HepG2 (cell line): ENCODE data around the gene CTDNEP1. TPM values are rescaled to one million over a fixed set of nuclear protein-coding genes. Genes with fewer than 3 reads are reported as not detected.

Experiments
- AGO2 ChIP-seq: fragments of 200-400 bp; formaldehyde crosslinking; optimal IDR thresholded peaks from 2 replicates; pipeline ENCODE3; 2017; ENCODE audit warnings: mild to moderate bottlenecking, low read depth, low read length, moderate library complexity
- ARID3A ChIP-seq: IDR thresholded peaks from 2 replicates; pipeline ENCODE4 v1.6.1; 2012; ENCODE audit warnings: low read depth, low read length, improper control_type of control experiment
- EHMT2 ChIP-seq: fragments of 200-600 bp; sonication (generic); IDR thresholded peaks from 2 replicates; pipeline ENCODE4 v1.7.0; 2017; ENCODE audit warnings: antibody characterized with exemption, low read depth, low read length, borderline replicate concordance
- ELF1 ChIP-seq: sonication (generic); formaldehyde crosslinking; IDR thresholded peaks from 2 replicates; pipeline ENCODE4 v1.4.0; 2020; ENCODE audit warnings: missing genetic modification reagents
- FOXC1 ChIP-seq: sonication (generic); formaldehyde crosslinking; IDR thresholded peaks from 2 replicates; pipeline ENCODE4 v1.8.0; 2022; ENCODE audit warnings: mild to moderate bottlenecking, missing genetic modification reagents, borderline replicate concordance
- HNRNPLL ChIP-seq: fragments of 200-400 bp; formaldehyde crosslinking; IDR thresholded peaks from 2 replicates; pipeline ENCODE4 v1.6.1; 2017; ENCODE audit warnings: mild to moderate bottlenecking, low read depth, low read length; ENCODE audit not compliant: poor library complexity, severe bottlenecking
- HOXA7 ChIP-seq: sonication (generic); formaldehyde crosslinking; IDR thresholded peaks from 2 replicates; pipeline ENCODE4 v1.8.1; 2022; ENCODE audit warnings: mild to moderate bottlenecking, missing genetic modification reagents, moderate library complexity
- MAFF ChIP-seq: IDR thresholded peaks from 2 replicates; pipeline ENCODE4 v1.6.1; 2011; ENCODE audit warnings: low read depth, low read length, improper control_type of control experiment
- MIER2 ChIP-seq: IDR thresholded peaks from 2 replicates; pipeline ENCODE4 v1.6.1; 2016; ENCODE audit warnings: missing biosample characterization, missing genetic modification reagents
- MLLT10 ChIP-seq: sonication (generic); formaldehyde crosslinking; IDR thresholded peaks from 2 replicates; pipeline ENCODE4 v1.4.0; 2020; ENCODE audit warnings: missing genetic modification reagents
- NCOR1 ChIP-seq: fragments of 200-600 bp; sonication (generic); IDR thresholded peaks from 2 replicates; pipeline ENCODE4 v1.7.0; 2017; ENCODE audit warnings: antibody characterized with exemption, low read length, borderline replicate concordance
- NONO ChIP-seq, 2 experiments: fragments of 450-650 bp in 1 of 2; sonication (generic) in 1 of 2; formaldehyde crosslinking in 1 of 2; IDR thresholded peaks in 1 of 2; conservative IDR thresholded peaks in 1 of 2; 2 replicates each; pipeline versions ENCODE4 v1.6.1 to v1.8.0; 2017 to 2022; ENCODE audit warnings: mild to moderate bottlenecking in 1 of 2, missing genetic modification reagents in 1 of 2, moderate library complexity in 1 of 2
- NR2F1 ChIP-seq, 2 experiments: fragments of 450-650 bp in 1 of 2; formaldehyde crosslinking in 1 of 2; IDR thresholded peaks; 2 replicates each; pipeline versions ENCODE4 v1.5.0 to v1.6.1; 2016 to 2020; ENCODE audit warnings: mild to moderate bottlenecking in 1 of 2, missing compliant biosample characterization in 1 of 2, missing genetic modification reagents in 1 of 2, moderate library complexity in 1 of 2
- RBFOX2 ChIP-seq: fragments of 200-400 bp; formaldehyde crosslinking; IDR thresholded peaks from 2 replicates; pipeline ENCODE4 v1.6.1; 2017; ENCODE audit warnings: low read depth, mild to moderate bottlenecking, low read length
- TCF7 ChIP-seq: sonication (generic); IDR thresholded peaks from 2 replicates; pipeline ENCODE4 v1.6.1; 2016; ENCODE audit warnings: antibody characterized with exemption, low read depth
- TGIF2 ChIP-seq: IDR thresholded peaks from 2 replicates; pipeline ENCODE4 v1.6.1; 2016; ENCODE audit warnings: control low read depth, missing compliant biosample characterization
- ZBTB10 ChIP-seq: sonication (generic); formaldehyde crosslinking; IDR thresholded peaks from 2 replicates; pipeline ENCODE4 v1.4.0; 2020; ENCODE audit warnings: missing genetic modification reagents, borderline replicate concordance
- ZNF224 ChIP-seq: sonication (generic); formaldehyde crosslinking; IDR thresholded peaks from 2 replicates; pipeline ENCODE4 v1.5.0; 2020; ENCODE audit warnings: mild to moderate bottlenecking, missing genetic modification reagents
- ZNF382 ChIP-seq: sonication (generic); formaldehyde crosslinking; IDR thresholded peaks from 2 replicates; pipeline ENCODE4 v1.5.0; 2020; ENCODE audit warnings: missing genetic modification reagents, mild to moderate bottlenecking, borderline replicate concordance
- ZNF550 ChIP-seq: sonication (generic); formaldehyde crosslinking; IDR thresholded peaks from 2 replicates; pipeline ENCODE4 v1.4.0; 2020; ENCODE audit warnings: mild to moderate bottlenecking, missing genetic modification reagents, borderline replicate concordance
- ZNF598 ChIP-seq: sonication (generic); formaldehyde crosslinking; IDR thresholded peaks from 2 replicates; pipeline ENCODE4 v1.5.1; 2020; ENCODE audit warnings: mild to moderate bottlenecking, missing genetic modification reagents, borderline replicate concordance
- ZNF607 ChIP-seq: sonication (generic); formaldehyde crosslinking; IDR thresholded peaks from 2 replicates; pipeline ENCODE4 v1.5.1; 2020; ENCODE audit warnings: missing genetic modification reagents, mild to moderate bottlenecking, borderline replicate concordance
- ZNF788 ChIP-seq: sonication (generic); formaldehyde crosslinking; IDR thresholded peaks from 2 replicates; pipeline ENCODE4 v1.5.0; 2020; ENCODE audit warnings: mild to moderate bottlenecking, missing genetic modification reagents, borderline replicate concordance
- polyA plus RNA-seq, 8 experiments: library from polyadenylated mRNA; depleted of rRNA in 3 of 8; stranded (reverse) in 7 of 8; unstranded in 1 of 8; fragments of >200 nt; fragmentation: Illumina TruSeq in 4 of 8; extraction: Trizol in 4 of 8; gene quantifications; 2 replicates each; pipeline versions ENCODE4 v1.2.1 to v1.2.3, GENCODE V29; 2011 to 2016; ENCODE audit warnings: low read depth in 4 of 8, missing spikeins in 1 of 8, mixed read lengths in 1 of 8; ENCODE audit not compliant: insufficient read depth in 1 of 8
- total RNA-seq, 5 experiments: library from RNA; depleted of rRNA; stranded (reverse); fragments of >200 nt; fragmentation: Illumina TruSeq; extraction: Trizol; gene quantifications; 2 replicates each; pipeline ENCODE4 v1.2.3, GENCODE V29; 2016; ENCODE audit warnings: low read depth in 1 of 5
- TF ChIP-seq, protein P1 (sequence below): sonication (generic); formaldehyde crosslinking; IDR thresholded peaks from 2 replicates; pipeline ENCODE4 v1.5.0; 2020; ENCODE audit warnings: missing genetic modification reagents

The CTDNEP1 gene
- total and polyA plus RNA-seq, 2 of the 13 experiments (the other 11 are each of a cell fraction or from before 2014, with no cell fraction given): 19.8 to 118 TPM

- TF ChIP-seq NCOR1: peak; percentile 50; the same call in 1 of the 2 replicates
- no peak for TF ChIP-seq EHMT2
- TF ChIP-seq ZNF598 (CRISPR knock-in tag): no peak
- TF ChIP-seq NONO (IDR thresholded peaks at IDR 0.05): peak; percentile 48; the same call in 1 of the 2 replicates
- peak; percentile 89; the same call in 1 of the 2 replicates for TF ChIP-seq NONO (CRISPR knock-in tag; conservative IDR thresholded peaks at IDR 0.05)
- peak; percentile 97 for TF ChIP-seq ELF1 (CRISPR knock-in tag)
- TF ChIP-seq MLLT10 (CRISPR knock-in tag): no peak
- no peak for TF ChIP-seq ZNF224 (CRISPR knock-in tag)
- no peak for TF ChIP-seq ZNF382 (CRISPR knock-in tag)
- TF ChIP-seq, protein P1, sequence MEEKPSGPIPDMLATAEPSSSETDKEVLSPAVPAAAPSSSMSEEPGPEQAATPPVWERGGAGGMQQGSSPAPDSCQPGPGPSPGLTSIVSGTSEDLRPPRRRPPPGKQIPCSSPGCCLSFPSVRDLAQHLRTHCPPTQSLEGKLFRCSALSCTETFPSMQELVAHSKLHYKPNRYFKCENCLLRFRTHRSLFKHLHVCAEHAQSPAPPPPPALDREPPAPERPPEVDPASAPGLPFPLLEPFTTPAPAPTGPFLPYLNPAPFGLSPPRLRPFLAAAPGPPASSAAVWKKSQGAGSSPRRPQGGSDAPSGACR: no peak
- TF ChIP-seq ZBTB10 (CRISPR knock-in tag): no peak
- TF ChIP-seq FOXC1: peak; percentile 20; the same call in 1 of the 2 replicates
- TF ChIP-seq ARID3A: no peak
- TF ChIP-seq HNRNPLL: peak; percentile 97
- TF ChIP-seq MAFF: no peak
- TF ChIP-seq ZNF550 (CRISPR knock-in tag): no peak
- TF ChIP-seq RBFOX2: peak; percentile 90
- TF ChIP-seq AGO2: peak; percentile 90
- TF ChIP-seq MIER2 (CRISPR knock-in tag): no peak
- no peak for TF ChIP-seq HOXA7
- TF ChIP-seq TGIF2 (CRISPR knock-in tag): no peak; the same call in 1 of the 2 replicates
- TF ChIP-seq ZNF788 (CRISPR knock-in tag): peak; percentile 71; the same call in 1 of the 2 replicates
- TF ChIP-seq ZNF607 (CRISPR knock-in tag): no peak
- no peak for TF ChIP-seq NR2F1 (CRISPR knock-in tag; IDR thresholded peaks at IDR 0.05)
- TF ChIP-seq TCF7: no peak
These were observed 12.2 kb downstream of the CTDNEP1 start, which contains the start of gene PHF23 (continued) for GRCh38 chr17:7239091-7240027.
